ENCODE data around the gene OR4D5.

Gene OR4D5

DNA sequence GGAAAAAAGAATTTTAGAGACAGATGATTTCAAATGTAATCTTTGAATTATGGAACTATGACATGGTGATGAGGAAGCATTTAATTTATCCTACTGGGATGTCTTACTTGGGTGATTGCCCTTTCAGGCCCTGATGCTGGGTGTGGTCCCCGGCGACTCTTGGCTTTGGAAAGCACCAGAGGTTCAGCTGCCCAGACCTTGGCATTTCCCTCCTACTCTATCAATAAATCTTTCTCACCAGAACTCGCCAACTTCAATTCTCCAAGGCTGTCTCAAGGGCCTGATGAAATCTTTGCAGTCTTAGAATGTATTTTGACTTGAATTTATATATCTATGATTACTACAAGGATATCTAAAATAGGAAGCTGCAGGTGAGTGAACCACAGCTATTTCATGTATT, 18.5 kb upstream of the OR4D5 start:
- H3K27ac ChIP-seq = no peak overlapping the region
- TF ChIP-seq, protein P1, sequence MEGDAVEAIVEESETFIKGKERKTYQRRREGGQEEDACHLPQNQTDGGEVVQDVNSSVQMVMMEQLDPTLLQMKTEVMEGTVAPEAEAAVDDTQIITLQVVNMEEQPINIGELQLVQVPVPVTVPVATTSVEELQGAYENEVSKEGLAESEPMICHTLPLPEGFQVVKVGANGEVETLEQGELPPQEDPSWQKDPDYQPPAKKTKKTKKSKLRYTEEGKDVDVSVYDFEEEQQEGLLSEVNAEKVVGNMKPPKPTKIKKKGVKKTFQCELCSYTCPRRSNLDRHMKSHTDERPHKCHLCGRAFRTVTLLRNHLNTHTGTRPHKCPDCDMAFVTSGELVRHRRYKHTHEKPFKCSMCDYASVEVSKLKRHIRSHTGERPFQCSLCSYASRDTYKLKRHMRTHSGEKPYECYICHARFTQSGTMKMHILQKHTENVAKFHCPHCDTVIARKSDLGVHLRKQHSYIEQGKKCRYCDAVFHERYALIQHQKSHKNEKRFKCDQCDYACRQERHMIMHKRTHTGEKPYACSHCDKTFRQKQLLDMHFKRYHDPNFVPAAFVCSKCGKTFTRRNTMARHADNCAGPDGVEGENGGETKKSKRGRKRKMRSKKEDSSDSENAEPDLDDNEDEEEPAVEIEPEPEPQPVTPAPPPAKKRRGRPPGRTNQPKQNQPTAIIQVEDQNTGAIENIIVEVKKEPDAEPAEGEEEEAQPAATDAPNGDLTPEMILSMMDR (conservative IDR thresholded peaks at IDR 0.05) = no peak
- TF ChIP-seq ZFX (IDR thresholded peaks at IDR 0.05) = no peak

DNA sequence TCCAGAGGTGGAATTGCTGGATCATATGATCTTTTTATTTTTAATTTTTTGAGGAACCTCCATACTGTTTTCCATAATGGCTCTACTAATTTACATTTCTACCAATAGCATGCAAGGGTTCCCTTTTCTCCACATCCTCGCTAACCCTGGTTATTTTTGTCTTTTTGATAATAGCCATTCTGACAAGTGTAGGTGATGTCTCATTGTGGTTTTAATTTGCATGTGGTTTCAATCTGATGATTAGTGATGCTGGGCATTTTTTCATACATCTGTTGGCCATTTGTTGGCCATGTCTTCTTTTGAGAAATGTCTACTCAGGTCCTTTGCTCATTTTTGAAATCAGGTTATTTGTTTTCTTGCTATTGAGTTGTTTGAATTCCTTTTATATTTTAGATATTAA, 15.4 kb upstream of the OR4D5 start:
- no peak overlapping the region for H3K27ac ChIP-seq
- TF ChIP-seq ZFX (IDR thresholded peaks at IDR 0.05) = no peak
- TF ChIP-seq, protein P1 (conservative IDR thresholded peaks at IDR 0.05) = no peak

DNA sequence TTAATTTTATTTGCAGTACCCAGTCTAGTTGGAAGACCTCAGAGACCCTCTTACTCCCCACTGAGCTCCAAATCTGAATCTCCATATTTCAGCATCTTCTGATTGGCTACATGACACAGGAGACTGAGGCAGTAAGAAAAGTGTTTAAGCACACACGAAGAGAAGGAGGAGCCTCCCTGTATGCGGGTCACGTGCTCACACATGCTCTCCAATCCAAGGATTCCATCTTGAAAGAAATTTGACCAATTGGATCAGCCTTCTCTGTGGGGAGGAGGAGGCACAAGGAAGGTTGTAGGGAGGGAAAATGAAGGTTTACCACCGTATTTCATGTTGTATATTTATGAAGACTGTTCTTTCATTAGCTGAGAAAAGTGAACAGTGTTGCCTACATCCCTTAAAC, 3.0 kb downstream of the OR4D5 start:
- no peak overlapping the region for H3K27ac ChIP-seq
- TF ChIP-seq, protein P1 (conservative IDR thresholded peaks at IDR 0.05) = no peak
- no peak for TF ChIP-seq ZFX (IDR thresholded peaks at IDR 0.05)

DNA sequence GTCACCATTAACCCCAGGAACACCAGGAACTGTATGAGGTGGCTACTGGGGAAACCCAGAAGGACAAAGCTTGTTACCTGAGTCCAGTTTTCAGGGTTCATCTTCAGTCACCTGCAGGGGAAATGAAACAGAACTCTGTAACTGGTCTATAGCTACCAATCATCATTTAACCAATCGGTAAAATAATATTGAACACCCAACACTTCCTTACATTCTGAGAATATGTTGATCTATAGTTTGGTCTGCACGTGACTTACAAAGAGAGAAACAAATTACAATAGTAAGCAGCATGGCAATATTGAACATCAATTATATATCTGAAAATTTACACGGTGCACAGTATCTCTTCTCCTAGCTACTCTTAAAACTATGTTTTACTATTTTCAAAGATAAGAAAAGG, 4.3 kb downstream of the OR4D5 start, which contains the start of gene OR6T1:
OR6T1 (minus strand) TSS at position 101 of the 400 bp plus-strand sequence; CDS start at position 101, 0 bp downstream.
- TF ChIP-seq, protein P1 (conservative IDR thresholded peaks at IDR 0.05) = no peak
- no peak within 1 kb of the TSS for H3K27ac ChIP-seq

DNA sequence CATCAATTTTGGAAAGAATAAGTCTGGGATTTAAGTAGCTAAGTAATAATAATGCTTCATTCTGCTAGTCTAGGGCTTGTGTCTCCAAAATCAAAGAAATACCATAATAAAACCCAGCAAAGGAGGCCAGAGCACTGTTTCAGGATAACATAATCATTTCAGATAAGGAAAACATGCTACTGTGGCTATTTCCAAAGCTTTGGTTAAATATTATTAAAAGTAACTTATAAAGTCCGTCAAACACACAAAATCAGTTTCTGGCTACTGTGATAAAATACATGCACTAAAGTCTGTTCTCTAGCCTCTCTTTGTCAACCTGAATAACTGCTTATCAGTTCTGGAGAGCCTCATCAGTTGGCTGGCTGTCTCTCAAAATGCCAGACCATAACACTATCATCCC, 5.7 kb downstream of the OR4D5 start:
- TF ChIP-seq, protein P1 (conservative IDR thresholded peaks at IDR 0.05) = no peak
- no peak for TF ChIP-seq ZFX (IDR thresholded peaks at IDR 0.05)
- no peak overlapping the region for H3K27ac ChIP-seq

DNA sequence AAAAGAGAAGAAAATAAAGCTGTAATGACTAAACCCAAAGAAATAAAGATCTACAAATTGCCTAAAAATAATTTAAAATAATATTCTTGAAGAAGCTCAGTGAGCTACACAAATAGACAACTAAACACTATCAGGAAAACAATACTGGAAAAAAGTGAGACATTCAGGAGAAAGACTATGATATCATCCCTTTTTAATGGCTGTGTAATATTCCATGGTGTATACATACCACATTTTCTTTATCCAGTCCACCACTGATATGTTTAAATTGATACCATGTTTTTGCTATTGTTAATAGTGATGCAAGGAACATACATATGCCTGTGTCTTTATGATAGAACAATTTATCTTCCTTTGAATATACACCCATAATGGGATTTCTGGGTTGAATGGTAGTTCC, 17.3 kb downstream of the OR4D5 start:
- no peak for TF ChIP-seq ZFX (IDR thresholded peaks at IDR 0.05)
- TF ChIP-seq, protein P1 (conservative IDR thresholded peaks at IDR 0.05) = no peak
- H3K27ac ChIP-seq = no peak overlapping the region

DNA sequence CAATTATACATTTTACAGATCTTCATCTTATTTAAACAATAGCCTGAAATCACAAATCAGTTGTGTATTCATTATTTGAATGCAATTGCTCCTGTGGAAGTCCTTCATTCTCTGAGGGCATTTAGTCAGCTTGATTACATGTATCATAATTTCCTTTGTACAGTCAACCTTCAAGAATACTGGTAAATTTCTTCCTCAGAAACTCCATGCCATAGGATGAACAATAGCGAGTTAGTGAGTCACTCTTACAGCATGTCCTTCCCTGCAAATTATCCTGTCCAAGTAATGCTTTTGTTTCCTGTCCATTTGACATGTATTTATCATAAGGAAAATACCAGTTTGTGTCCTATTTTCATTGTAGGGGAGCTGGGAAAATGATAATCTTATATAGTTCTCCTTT, 34.4 kb downstream of the OR4D5 start:
- TF ChIP-seq, protein P1 (conservative IDR thresholded peaks at IDR 0.05) = no peak
- no peak for TF ChIP-seq ZFX (IDR thresholded peaks at IDR 0.05)
- no peak overlapping the region for H3K27ac ChIP-seq

Measured in C4-2B (cell line).